GM20000 (cell line): ENCODE data around the gene AP1G2.

Experiments used
- DNase-seq: peaks from one replicate; pipeline ENCODE4 v3.0.0; 2012; ENCODE audit warnings: low spot score
- CTCF ChIP-seq: IDR thresholded peaks from 2 replicates; pipeline ENCODE4 v1.5.1; 2012; ENCODE audit warnings: mild to moderate bottlenecking, control low read depth; ENCODE audit errors: extremely low read depth, missing control alignments

AP1G2 gene

GRCh38 chr14:23536494-23536893 lies 31.1 kb downstream of the AP1G2 start:
- no peak for TF ChIP-seq CTCF
- no peak for DNase-seq

GRCh38 chr14:23535943-23536342 lies 31.6 kb downstream of the AP1G2 start:
- no peak for DNase-seq
- no peak for TF ChIP-seq CTCF

- no peak for DNase-seq
- TF ChIP-seq CTCF: no peak
Observed at GRCh38 chr14:23533652-23534435, 33.7 kb downstream of the AP1G2 start.

- no peak for TF ChIP-seq CTCF
- DNase-seq: no peak
Observed at GRCh38 chr14:23532658-23533057, 34.9 kb downstream of the AP1G2 start.

- DNase-seq: no peak
- no peak for TF ChIP-seq CTCF
Observed at GRCh38 chr14:23531391-23531790, 36.2 kb downstream of the AP1G2 start.

- TF ChIP-seq CTCF: no peak
- DNase-seq: no peak
Observed at GRCh38 chr14:23530375-23531055, 37.1 kb downstream of the AP1G2 start.

- DNase-seq: no peak
- no peak for TF ChIP-seq CTCF
Observed at GRCh38 chr14:23529016-23529415, 38.6 kb downstream of the AP1G2 start.
